Breast epithelium (tissue), 3 donors: ENCODE results near the gene CDK5R2.

Source experiments
- CTCF ChIP-seq, 3 donors: fragments of 450-650 bp; IDR thresholded peaks; one replicate each; pipeline ENCODE4 v1.5.1; 2016 to 2017; ENCODE audit warnings: antibody characterized with exemption in 3 of 3, mild to moderate bottlenecking in 3 of 3, moderate library complexity in 3 of 3
- POLR2A ChIP-seq: fragments of 450-650 bp; IDR thresholded peaks from one replicate; pipeline ENCODE4 v1.6.1; 2016; ENCODE audit warnings: antibody characterized with exemption, mild to moderate bottlenecking, moderate library complexity

GRCh38 chr2:218927422-218927821, 32.0 kb upstream of the CDK5R2 start:
- TF ChIP-seq CTCF (IDR thresholded peaks at IDR 0.05): no peak
- TF ChIP-seq POLR2A: no peak
